Activated T-cell treated with anti-CD3 and anti-CD28 coated beads, Interleukin-2, amount 50 U/mL, for 24 hours (primary cell): Measurements from ENCODE around the gene SUGCT.

Source experiments
- DNase-seq: peaks from one replicate; pipeline ENCODE4 v3.0.0-alpha.2; 2020
- H3K27ac Mint-ChIP-seq: 2 replicates; pipeline ENCODE4 v1.8.0; 2020; ENCODE audit warnings: mild to moderate bottlenecking, mixed read lengths
- H3K27me3 Mint-ChIP-seq: 2 replicates; pipeline ENCODE4 v1.8.0; 2020; ENCODE audit warnings: mixed read lengths
- H3K36me3 Mint-ChIP-seq: 2 replicates; pipeline ENCODE4 v1.8.0; 2020; ENCODE audit warnings: low read depth, mixed read lengths
- H3K4me1 Mint-ChIP-seq: 2 replicates; pipeline ENCODE4 v1.8.0; 2020; ENCODE audit warnings: low read depth, mixed read lengths
- H3K4me3 Mint-ChIP-seq: 2 replicates; pipeline ENCODE4 v1.8.0; 2020; ENCODE audit warnings: mild to moderate bottlenecking, moderate library complexity, mixed read lengths
- H3K9me3 Mint-ChIP-seq: 2 replicates; pipeline ENCODE4 v1.8.0; 2020; ENCODE audit warnings: mixed read lengths

Gene SUGCT

GRCh38 chr7:40428421-40428820 is 293.6 kb downstream of the SUGCT start:
- peaks cover 9% of the 10 kb centered on the region for H3K9me3 Mint-ChIP-seq
- no peaks in the 10 kb centered on the region for H3K27me3 Mint-ChIP-seq
- no peaks in the 10 kb centered on the region for H3K4me1 Mint-ChIP-seq
- DNase-seq = no peak
- no peaks in the 10 kb centered on the region for H3K36me3 Mint-ChIP-seq
- H3K27ac Mint-ChIP-seq = no peak overlapping the region
- H3K4me3 Mint-ChIP-seq = no peak overlapping the region

DNA sequence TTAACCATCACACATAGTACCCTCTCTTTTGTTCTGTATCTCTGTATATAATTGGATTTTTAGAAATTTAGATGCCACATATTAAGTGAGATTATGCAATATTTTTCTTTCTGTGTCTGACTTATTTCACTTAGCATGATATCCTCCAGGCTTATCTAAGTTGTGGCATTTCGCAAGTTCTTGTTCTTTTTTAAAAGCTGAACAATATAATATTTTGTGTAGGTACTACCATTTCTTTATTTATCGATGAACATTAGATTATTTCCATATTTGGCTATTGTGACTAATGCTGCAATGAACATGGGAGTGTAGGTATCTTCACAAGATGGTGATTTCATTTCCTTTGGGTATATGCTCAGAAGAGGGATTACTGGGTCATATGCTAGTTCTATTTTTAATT is 295.0 kb downstream of the SUGCT start:
- Mint-ChIP-seq H3K4me3 (no peak overlapping the region), H3K9me3 (peaks cover 9% of the 10 kb centered on the region), H3K27me3 (no peaks in the 10 kb centered on the region), H3K4me1 (no peaks in the 10 kb centered on the region), H3K27ac (no peak overlapping the region), H3K36me3 (no peaks in the 10 kb centered on the region)
- no peak for DNase-seq

DNA sequence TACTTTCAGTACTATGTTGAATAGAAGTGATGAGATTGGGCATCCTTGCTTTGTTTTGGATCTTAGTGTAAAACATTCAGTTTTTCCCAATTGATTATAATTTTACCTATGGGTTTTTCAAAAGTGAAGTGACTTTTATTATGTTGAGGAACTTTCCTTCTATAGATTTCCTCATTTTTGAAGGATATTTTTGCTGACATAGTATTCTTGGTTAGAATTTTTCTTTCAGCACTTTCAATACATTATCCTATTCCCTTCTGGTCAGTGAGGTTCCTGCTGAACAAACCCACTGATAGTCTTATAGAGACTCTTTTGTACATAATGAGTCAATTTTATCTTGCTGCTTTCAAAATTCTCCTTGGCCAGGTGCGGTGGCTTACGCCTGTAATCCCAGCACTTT is 297.2 kb downstream of the SUGCT start:
- H3K36me3 Mint-ChIP-seq = no peaks in the 10 kb centered on the region
- H3K27ac Mint-ChIP-seq = no peak overlapping the region
- H3K4me3 Mint-ChIP-seq = no peak overlapping the region
- no peaks in the 10 kb centered on the region for H3K27me3 Mint-ChIP-seq
- H3K4me1 Mint-ChIP-seq = no peaks in the 10 kb centered on the region
- DNase-seq = no peak
- H3K9me3 Mint-ChIP-seq = peaks cover 9% of the 10 kb centered on the region

- Mint-ChIP-seq H3K4me3 (no peak overlapping the region), H3K27ac (no peak overlapping the region), H3K27me3 (no peaks in the 10 kb centered on the region), H3K36me3 (no peaks in the 10 kb centered on the region), H3K9me3 (peaks cover 20% of the 10 kb centered on the region), H3K4me1 (no peaks in the 10 kb centered on the region)
- no peak for DNase-seq
Observed at GRCh38 chr7:40436710-40437109, 301.9 kb downstream of the SUGCT start.

DNA sequence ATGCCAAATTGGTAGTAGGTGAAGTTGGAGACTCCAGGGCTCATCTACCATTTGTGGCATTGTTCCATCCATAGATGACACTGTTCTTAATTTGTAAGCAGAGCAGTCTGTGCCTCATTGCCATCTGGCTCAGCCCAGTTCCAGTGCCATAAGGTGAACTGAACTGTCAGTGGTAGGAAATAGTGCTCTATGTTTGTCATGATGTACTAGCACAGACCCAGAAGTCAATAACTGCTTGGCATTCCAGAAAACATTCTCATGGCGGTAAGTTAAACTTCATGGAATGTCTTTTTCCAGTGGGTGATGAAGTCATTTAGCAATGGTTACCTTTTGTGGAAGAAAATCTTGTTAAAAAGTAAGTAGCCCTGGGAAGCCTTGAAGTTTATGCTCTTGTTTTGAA is 302.7 kb downstream of the SUGCT start:
- Mint-ChIP-seq H3K4me3 (no peak overlapping the region), H3K4me1 (no peaks in the 10 kb centered on the region), H3K36me3 (no peaks in the 10 kb centered on the region), H3K27me3 (no peaks in the 10 kb centered on the region), H3K9me3 (peaks cover 22% of the 10 kb centered on the region), H3K27ac (no peak overlapping the region)
- DNase-seq = no peak

- H3K27ac Mint-ChIP-seq = no peak overlapping the region
- DNase-seq = no peak
- no peaks in the 10 kb centered on the region for H3K27me3 Mint-ChIP-seq
- peaks cover 16% of the 10 kb centered on the region for H3K9me3 Mint-ChIP-seq
- no peak overlapping the region for H3K4me3 Mint-ChIP-seq
- no peaks in the 10 kb centered on the region for H3K4me1 Mint-ChIP-seq
- H3K36me3 Mint-ChIP-seq = no peaks in the 10 kb centered on the region
Observed at GRCh38 chr7:40437936-40438634, 303.3 kb downstream of the SUGCT start.

DNA sequence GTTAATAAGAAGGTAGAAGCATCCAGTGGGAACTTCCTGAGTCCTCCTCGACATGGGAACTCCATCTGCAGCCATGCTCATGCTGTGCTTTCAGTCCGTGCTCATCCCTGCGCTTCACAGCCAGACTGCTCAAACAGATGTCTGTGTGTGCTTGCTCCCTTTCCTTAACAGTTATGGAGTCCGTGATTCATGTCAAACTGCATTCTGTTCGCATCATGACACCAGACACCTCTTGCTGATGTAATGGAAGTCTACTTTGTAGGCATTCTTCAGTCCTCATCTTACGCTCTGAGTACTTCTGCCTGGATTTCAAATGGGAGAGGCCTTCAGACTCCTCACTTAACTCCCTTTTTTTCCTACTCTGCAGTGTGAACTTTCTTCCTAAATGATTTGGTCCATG is 304.9 kb downstream of the SUGCT start:
- Mint-ChIP-seq H3K9me3 (peaks cover 15% of the 10 kb centered on the region), H3K36me3 (no peaks in the 10 kb centered on the region), H3K27ac (no peak overlapping the region), H3K4me3 (no peak overlapping the region), H3K4me1 (no peaks in the 10 kb centered on the region), H3K27me3 (no peaks in the 10 kb centered on the region)
- no peak for DNase-seq

- Mint-ChIP-seq H3K4me3 (no peak overlapping the region), H3K36me3 (no peaks in the 10 kb centered on the region), H3K4me1 (no peaks in the 10 kb centered on the region), H3K9me3 (no peaks in the 10 kb centered on the region), H3K27me3 (no peaks in the 10 kb centered on the region), H3K27ac (no peak overlapping the region)
- DNase-seq = no peak
Observed at GRCh38 chr7:40447345-40447744, 312.5 kb downstream of the SUGCT start.

DNA sequence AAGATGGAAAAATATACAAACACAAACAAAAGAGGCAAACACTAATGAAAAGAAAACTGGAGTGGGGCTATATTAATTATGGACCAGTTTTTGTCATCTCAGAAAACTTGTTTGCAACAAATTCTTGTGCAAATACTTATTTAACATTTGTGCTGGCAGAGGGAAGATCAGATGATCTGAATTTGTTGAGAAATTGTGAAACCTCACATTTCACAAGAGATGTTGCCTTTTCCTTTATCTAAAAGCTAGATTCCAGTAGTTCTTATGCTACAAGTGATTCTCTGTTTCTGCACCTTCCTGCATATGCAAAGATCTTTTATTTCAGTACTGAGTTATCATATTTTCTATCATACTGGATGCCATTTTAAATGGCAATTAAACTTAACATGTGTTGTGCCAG is 320.7 kb downstream of the SUGCT start:
- H3K4me1 Mint-ChIP-seq = no peaks in the 10 kb centered on the region
- H3K4me3 Mint-ChIP-seq = no peak overlapping the region
- no peaks in the 10 kb centered on the region for H3K36me3 Mint-ChIP-seq
- DNase-seq = no peak
- H3K9me3 Mint-ChIP-seq = no peaks in the 10 kb centered on the region
- H3K27me3 Mint-ChIP-seq = no peaks in the 10 kb centered on the region
- no peak overlapping the region for H3K27ac Mint-ChIP-seq

DNA sequence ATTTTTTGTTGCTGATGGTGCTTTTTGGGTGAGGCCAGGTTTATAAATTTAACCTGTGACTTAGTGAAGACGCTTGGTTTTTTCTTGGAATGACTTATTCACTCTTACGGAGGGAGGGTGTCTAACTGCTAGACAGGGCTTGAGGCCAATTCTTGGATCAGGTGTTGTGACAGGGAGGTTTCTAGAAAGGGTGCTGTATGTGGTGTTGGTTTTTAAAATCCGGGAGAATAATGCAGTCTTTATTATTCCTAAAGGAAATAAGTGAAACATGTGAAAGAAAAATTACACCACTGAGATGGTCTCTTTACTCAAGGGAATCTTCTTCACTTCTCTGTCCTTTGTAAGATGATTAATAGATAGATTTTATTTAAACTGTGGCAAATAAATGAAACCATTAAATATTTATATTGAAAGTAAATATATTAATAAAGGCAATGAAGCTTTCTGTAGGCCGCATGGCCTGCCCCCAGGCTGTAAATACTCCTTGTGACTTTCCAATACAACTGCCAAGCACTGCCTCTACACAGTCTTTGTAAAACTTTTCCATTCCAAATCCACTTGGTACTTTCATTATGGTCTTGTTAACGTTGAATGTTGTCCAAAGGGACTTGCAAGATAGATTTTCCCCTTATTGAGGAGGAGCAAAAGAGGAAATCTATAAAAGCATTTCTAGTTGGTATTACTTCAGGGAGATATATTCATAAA is 323.1 kb downstream of the SUGCT start:
- DNase-seq = no peak
- no peaks in the 10 kb centered on the region for H3K4me1 Mint-ChIP-seq
- H3K4me3 Mint-ChIP-seq = no peak overlapping the region
- H3K36me3 Mint-ChIP-seq = no peaks in the 10 kb centered on the region
- no peak overlapping the region for H3K27ac Mint-ChIP-seq
- H3K9me3 Mint-ChIP-seq = no peaks in the 10 kb centered on the region
- H3K27me3 Mint-ChIP-seq = no peaks in the 10 kb centered on the region

DNA sequence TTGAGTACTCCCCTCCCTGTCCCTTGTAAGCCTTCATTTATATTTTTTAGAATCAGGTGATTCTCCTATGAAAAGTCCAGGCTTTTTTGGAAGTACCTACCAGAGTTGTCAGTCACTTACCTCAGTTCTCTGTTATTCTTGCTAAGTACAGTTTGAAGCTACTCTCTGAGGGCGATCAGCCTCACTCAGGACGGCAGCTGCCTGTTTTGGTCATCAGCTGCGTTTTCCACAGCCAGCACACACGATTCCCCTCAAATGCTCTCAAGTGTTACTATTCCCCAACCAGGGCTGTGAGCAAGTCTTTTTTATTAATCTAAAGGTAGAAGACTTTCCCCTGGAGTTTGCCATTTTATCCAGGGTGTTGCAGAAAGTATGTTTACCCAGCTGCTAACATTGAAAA is 328.6 kb downstream of the SUGCT start:
- DNase-seq = no peak
- no peaks in the 10 kb centered on the region for H3K27me3 Mint-ChIP-seq
- H3K4me3 Mint-ChIP-seq = no peak overlapping the region
- H3K27ac Mint-ChIP-seq = no peak overlapping the region
- no peaks in the 10 kb centered on the region for H3K4me1 Mint-ChIP-seq
- H3K9me3 Mint-ChIP-seq = no peaks in the 10 kb centered on the region
- no peaks in the 10 kb centered on the region for H3K36me3 Mint-ChIP-seq

GRCh38 chr7:40468891-40469864 is 334.4 kb downstream of the SUGCT start:
- Mint-ChIP-seq H3K4me1 (no peaks in the 10 kb centered on the region), H3K36me3 (no peaks in the 10 kb centered on the region), H3K27me3 (no peaks in the 10 kb centered on the region), H3K27ac (no peak overlapping the region), H3K9me3 (no peaks in the 10 kb centered on the region), H3K4me3 (no peak overlapping the region)
- no peak for DNase-seq

DNA sequence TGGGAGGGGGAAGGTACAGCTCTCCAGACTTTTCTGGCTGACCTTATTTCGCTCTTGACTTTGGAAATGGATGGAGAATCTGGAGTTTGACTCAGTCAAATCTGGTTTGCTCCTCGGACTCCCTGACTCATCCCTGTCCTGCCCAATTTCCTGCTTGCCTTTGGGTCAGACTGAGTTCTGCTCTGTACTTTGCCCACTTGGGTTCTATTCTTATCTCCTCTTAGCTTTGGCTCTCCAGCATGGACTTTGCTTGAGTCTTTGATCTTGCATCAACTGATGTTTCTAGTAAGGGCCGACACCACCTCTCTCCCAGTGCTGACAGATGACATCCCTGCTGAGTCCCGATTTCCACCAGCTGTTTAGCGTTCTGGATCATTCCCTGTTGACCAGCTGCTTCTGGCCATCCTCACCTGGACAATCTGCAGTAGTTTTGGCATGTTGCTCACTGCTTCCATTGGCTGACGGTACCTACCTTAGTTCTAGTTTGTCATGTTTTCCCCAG is 335.3 kb downstream of the SUGCT start:
- Mint-ChIP-seq H3K27me3 (no peaks in the 10 kb centered on the region), H3K27ac (no peak overlapping the region), H3K9me3 (no peaks in the 10 kb centered on the region), H3K4me1 (peaks cover 5% of the 10 kb centered on the region), H3K36me3 (no peaks in the 10 kb centered on the region), H3K4me3 (no peak overlapping the region)
- no peak for DNase-seq

- H3K36me3 Mint-ChIP-seq = no peaks in the 10 kb centered on the region
- H3K27ac Mint-ChIP-seq = no peak overlapping the region
- no peak overlapping the region for H3K4me3 Mint-ChIP-seq
- H3K9me3 Mint-ChIP-seq = no peaks in the 10 kb centered on the region
- H3K27me3 Mint-ChIP-seq = no peaks in the 10 kb centered on the region
- peaks cover 9% of the 10 kb centered on the region for H3K4me1 Mint-ChIP-seq
- no peak for DNase-seq
Observed at GRCh38 chr7:40470817-40471216, 336.0 kb downstream of the SUGCT start.
